ENCODE data around the gene DOCK10.

Gene DOCK10

GRCh38 chr2:224927646-224928173, 114.6 kb downstream of the DOCK10 start:
- no peak for TF ChIP-seq EZH2 (IDR thresholded peaks at IDR 0.05; ENCODE audit: borderline replicate concordance, low read depth, low read length, severe bottlenecking)
- no peak for TF ChIP-seq CTCF (IDR thresholded peaks at IDR 0.05; ENCODE audit: borderline replicate concordance, extremely low read depth, low read length, poor library complexity, severe bottlenecking)
- Histone ChIP-seq H4K20me1 (ENCODE audit: insufficient read depth, low read length) (no peaks in the 10 kb centered on the region; the same call in 1 of the 2 replicates), H3K4me3 (ENCODE audit: low read depth in 1 of 2, low read length in 2 of 2) (no peak overlapping the region), H3K9ac (ENCODE audit: low read depth, low read length) (no peak overlapping the region), H3K27ac (ENCODE audit: low read length) (no peak overlapping the region), H3K9me3 (ENCODE audit: insufficient read depth, low read length, severe bottlenecking) (no peaks in the 10 kb centered on the region), H3K4me2 (ENCODE audit: insufficient read depth, low read length) (no peak overlapping the region), H3K4me1 (ENCODE audit: insufficient read depth, low read length) (no peaks in the 10 kb centered on the region), H3K36me3 (ENCODE audit: insufficient read depth, low read length) (peaks cover 62% of the 10 kb centered on the region), H3K27me3 (ENCODE audit: insufficient read depth, low read length, poor library complexity) (no peaks in the 10 kb centered on the region), H2AFZ (ENCODE audit: low read depth, low read length) (no peak overlapping the region), H3K79me2 (ENCODE audit: insufficient read depth, low read length) (no peaks in the 10 kb centered on the region)
- DNase-seq (no peak), ATAC-seq (ENCODE audit: insufficient read depth, low read depth) (peak; percentile 35; the same call in 1 of the 3 replicates)

- ATAC-seq (ENCODE audit: insufficient read depth, low read depth): no peak
- DNase-seq: no peak
- Histone ChIP-seq H3K9me3 (ENCODE audit: insufficient read depth, low read length, severe bottlenecking) (no peaks in the 10 kb centered on the region), H3K27ac (ENCODE audit: low read length) (no peak overlapping the region), H2AFZ (ENCODE audit: low read depth, low read length) (no peak overlapping the region), H3K27me3 (ENCODE audit: insufficient read depth, low read length, poor library complexity) (no peaks in the 10 kb centered on the region), H3K79me2 (ENCODE audit: insufficient read depth, low read length) (no peaks in the 10 kb centered on the region), H3K9ac (ENCODE audit: low read depth, low read length) (no peak overlapping the region), H3K4me3 (ENCODE audit: low read depth in 1 of 2, low read length in 2 of 2) (no peak overlapping the region), H3K36me3 (ENCODE audit: insufficient read depth, low read length) (peaks cover 62% of the 10 kb centered on the region), H3K4me1 (ENCODE audit: insufficient read depth, low read length) (peaks cover 4% of the 10 kb centered on the region; the same call in 1 of the 2 replicates), H4K20me1 (ENCODE audit: insufficient read depth, low read length) (no peaks in the 10 kb centered on the region; the same call in 1 of the 2 replicates), H3K4me2 (ENCODE audit: insufficient read depth, low read length) (no peak overlapping the region)
- TF ChIP-seq EZH2 (IDR thresholded peaks at IDR 0.05; ENCODE audit: borderline replicate concordance, low read depth, low read length, severe bottlenecking): no peak
- TF ChIP-seq CTCF (IDR thresholded peaks at IDR 0.05; ENCODE audit: borderline replicate concordance, extremely low read depth, low read length, poor library complexity, severe bottlenecking): no peak
Measured at GRCh38 chr2:224927011-224927410, 115.3 kb downstream of the DOCK10 start.

GRCh38 chr2:224925810-224926100, 116.5 kb downstream of the DOCK10 start:
- no peaks in the 10 kb centered on the region for H3K27me3 ChIP-seq (ENCODE audit: insufficient read depth, low read length, poor library complexity)
- no peaks in the 10 kb centered on the region for H3K9me3 ChIP-seq (ENCODE audit: insufficient read depth, low read length, severe bottlenecking)
- H3K9ac ChIP-seq (ENCODE audit: low read depth, low read length): no peak overlapping the region
- H4K20me1 ChIP-seq (ENCODE audit: insufficient read depth, low read length): no peaks in the 10 kb centered on the region
- no peak for ATAC-seq (ENCODE audit: insufficient read depth, low read depth)
- H3K27ac ChIP-seq (ENCODE audit: low read length): no peak overlapping the region
- no peak overlapping the region for H3K4me2 ChIP-seq (ENCODE audit: insufficient read depth, low read length)
- no peak for DNase-seq
- H3K36me3 ChIP-seq (ENCODE audit: insufficient read depth, low read length): peaks cover 50% of the 10 kb centered on the region
- H3K79me2 ChIP-seq (ENCODE audit: insufficient read depth, low read length): no peaks in the 10 kb centered on the region
- TF ChIP-seq EZH2 (IDR thresholded peaks at IDR 0.05; ENCODE audit: borderline replicate concordance, low read depth, low read length, severe bottlenecking): no peak
- no peak for TF ChIP-seq CTCF (IDR thresholded peaks at IDR 0.05; ENCODE audit: borderline replicate concordance, extremely low read depth, low read length, poor library complexity, severe bottlenecking)
- H2AFZ ChIP-seq (ENCODE audit: low read depth, low read length): no peak overlapping the region
- H3K4me1 ChIP-seq (ENCODE audit: insufficient read depth, low read length): peaks cover 4% of the 10 kb centered on the region; the same call in 1 of the 2 replicates
- H3K4me3 ChIP-seq (ENCODE audit: low read depth in 1 of 2, low read length in 2 of 2): no peak overlapping the region

Measured in DND-41 (cell line).